ENCODE data around the gene U2AF2.

DNA sequence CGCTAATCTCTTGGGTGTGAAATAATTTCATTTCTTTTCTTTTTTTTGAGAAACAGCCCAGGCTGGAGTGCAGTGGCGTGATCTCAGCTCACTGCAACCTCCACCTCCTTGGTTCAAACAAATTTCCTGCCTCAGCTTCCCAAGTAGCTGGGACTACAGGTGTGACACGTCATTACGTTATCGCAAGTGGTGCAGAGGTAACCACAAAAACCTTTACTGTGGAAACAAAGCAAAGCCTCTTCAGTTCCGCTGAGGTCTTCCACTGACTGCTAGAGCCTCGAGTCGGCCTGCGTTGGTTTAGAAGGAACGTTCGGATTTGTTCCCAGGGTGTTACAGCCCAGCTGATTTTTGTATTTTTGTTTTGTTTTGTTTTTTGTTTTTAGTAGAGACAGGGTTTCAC, 28.5 kb upstream of the U2AF2 start:
- TF ChIP-seq POLR2AphosphoS5 (IDR thresholded peaks at IDR 0.05; ENCODE audit: low read depth, low read length): no peak
- TF ChIP-seq, protein P1, sequence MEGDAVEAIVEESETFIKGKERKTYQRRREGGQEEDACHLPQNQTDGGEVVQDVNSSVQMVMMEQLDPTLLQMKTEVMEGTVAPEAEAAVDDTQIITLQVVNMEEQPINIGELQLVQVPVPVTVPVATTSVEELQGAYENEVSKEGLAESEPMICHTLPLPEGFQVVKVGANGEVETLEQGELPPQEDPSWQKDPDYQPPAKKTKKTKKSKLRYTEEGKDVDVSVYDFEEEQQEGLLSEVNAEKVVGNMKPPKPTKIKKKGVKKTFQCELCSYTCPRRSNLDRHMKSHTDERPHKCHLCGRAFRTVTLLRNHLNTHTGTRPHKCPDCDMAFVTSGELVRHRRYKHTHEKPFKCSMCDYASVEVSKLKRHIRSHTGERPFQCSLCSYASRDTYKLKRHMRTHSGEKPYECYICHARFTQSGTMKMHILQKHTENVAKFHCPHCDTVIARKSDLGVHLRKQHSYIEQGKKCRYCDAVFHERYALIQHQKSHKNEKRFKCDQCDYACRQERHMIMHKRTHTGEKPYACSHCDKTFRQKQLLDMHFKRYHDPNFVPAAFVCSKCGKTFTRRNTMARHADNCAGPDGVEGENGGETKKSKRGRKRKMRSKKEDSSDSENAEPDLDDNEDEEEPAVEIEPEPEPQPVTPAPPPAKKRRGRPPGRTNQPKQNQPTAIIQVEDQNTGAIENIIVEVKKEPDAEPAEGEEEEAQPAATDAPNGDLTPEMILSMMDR (IDR thresholded peaks at IDR 0.05): no peak
- TF ChIP-seq, protein P2, sequence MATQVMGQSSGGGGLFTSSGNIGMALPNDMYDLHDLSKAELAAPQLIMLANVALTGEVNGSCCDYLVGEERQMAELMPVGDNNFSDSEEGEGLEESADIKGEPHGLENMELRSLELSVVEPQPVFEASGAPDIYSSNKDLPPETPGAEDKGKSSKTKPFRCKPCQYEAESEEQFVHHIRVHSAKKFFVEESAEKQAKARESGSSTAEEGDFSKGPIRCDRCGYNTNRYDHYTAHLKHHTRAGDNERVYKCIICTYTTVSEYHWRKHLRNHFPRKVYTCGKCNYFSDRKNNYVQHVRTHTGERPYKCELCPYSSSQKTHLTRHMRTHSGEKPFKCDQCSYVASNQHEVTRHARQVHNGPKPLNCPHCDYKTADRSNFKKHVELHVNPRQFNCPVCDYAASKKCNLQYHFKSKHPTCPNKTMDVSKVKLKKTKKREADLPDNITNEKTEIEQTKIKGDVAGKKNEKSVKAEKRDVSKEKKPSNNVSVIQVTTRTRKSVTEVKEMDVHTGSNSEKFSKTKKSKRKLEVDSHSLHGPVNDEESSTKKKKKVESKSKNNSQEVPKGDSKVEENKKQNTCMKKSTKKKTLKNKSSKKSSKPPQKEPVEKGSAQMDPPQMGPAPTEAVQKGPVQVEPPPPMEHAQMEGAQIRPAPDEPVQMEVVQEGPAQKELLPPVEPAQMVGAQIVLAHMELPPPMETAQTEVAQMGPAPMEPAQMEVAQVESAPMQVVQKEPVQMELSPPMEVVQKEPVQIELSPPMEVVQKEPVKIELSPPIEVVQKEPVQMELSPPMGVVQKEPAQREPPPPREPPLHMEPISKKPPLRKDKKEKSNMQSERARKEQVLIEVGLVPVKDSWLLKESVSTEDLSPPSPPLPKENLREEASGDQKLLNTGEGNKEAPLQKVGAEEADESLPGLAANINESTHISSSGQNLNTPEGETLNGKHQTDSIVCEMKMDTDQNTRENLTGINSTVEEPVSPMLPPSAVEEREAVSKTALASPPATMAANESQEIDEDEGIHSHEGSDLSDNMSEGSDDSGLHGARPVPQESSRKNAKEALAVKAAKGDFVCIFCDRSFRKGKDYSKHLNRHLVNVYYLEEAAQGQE (IDR thresholded peaks at IDR 0.05; ENCODE audit: insufficient read depth in 1 of 2, low read depth in 2 of 2, low read length in 1 of 2): no peak
